ENCODE measurements around the gene ASAP3.

The ASAP3 gene

DNA sequence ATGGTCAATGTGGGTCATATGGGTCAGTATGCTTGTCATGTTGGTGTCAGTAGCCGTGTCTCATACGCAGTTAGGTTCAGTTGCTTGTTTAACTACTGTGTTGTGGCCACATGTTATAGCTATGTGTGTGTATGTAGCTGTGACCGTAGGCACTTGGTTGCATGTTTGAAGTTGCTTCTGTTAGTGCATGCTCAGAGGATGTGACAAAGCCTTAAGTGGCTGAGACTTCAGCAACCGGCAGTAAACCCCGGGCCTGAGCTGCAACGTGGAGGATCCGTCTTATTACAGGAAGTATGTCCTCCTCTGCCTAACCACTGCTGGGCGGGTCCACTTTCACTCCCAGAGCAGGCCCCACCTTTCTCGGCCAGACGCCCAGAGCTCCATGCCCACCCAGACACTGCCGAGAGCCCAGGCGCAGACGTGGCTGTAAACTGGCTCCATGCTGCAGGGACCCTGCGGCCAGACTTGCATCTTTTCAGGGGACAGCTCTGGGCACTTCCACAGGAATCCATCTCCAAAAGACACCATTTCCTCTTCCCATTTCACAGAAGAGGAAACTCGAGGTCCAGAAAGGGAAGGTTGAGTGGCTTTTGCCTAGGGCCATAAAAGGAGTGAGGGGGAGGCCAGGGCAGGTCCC is 61.6 kb downstream of the ASAP3 start:
- peak; percentile 77 for DNase-seq

DNA sequence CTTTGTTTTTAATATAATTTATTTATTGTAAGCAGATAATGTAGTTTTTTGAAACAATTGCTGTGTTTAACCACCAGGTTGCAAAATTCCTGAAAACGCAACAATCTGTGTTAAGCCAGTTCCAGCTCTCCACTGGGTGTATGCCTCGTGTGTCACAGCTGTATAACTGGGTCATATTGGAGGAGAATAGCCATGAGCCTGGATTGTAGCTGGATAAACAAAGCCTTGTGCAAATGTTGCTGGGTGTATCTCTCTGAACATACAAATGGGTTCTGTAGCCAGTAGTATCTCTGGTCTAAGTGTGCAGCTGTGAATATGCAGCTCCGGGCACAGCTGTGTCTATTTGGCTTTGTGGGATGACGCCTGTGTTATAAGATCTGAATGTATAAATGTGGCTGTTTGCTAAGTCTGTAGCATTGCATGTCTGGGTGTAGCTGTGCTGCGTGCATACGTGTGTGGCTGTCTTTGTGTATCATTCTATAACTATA is 62.2 kb downstream of the ASAP3 start:
- DNase-seq = no peak

DNA sequence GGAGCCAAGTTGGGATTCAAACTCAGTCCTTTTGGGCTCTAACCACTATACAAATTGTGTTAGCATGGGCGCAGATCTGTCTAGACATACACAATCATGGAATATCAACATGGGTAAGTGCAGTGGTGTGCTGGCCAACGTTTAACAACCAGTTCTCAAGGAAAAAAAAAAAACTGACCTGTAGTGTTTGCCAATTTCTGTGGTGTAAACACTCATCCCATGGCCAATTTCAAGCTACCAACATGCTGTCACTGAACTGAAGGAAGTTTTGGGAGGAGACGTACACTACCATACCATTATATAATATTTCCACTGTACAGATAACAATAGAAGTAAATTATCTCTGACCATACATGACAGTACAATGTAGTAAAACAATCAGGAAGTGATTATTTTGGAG is 62.6 kb downstream of the ASAP3 start:
- DNase-seq = no peak

DNA sequence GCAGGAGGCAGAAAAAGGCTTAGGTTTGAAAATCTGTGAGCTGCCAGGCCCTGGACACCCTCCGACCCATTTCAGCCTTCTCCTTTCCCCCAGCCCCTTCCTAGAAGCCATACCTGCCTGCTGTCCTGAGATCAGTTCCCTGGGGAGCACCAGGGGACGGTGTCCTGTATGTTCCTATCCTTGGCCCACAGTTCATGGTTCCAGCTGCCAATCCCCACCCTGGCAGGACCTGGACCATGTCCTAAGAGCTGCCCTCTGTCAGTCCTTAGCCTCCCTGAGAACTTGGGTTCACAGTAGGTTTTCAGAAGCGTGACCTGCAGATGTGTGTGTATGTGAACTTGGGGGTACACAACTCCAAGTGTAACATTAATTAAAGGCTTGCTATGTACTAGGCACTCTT is 63.2 kb downstream of the ASAP3 start:
- no peak for DNase-seq

DNA sequence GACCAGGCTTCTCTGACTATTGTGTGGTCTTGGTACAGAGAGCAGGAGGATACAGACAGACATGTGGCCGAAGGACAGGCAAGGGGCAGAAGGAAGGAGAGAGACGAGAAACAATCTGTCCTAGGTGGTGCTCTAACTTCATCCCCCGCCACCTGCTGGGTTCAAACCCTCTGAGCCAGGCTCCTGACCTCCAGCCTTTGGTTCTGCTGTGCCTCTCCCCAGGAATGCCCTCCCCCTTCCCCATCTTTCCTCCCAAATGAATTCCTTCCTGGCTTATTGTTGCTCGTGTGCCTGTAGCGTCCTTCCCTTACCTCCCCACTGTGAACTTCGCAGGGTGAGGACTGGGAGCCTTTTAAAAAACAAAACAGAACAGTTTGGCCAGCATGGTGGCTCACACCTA is 64.8 kb downstream of the ASAP3 start:
- DNase-seq = no peak

DNA sequence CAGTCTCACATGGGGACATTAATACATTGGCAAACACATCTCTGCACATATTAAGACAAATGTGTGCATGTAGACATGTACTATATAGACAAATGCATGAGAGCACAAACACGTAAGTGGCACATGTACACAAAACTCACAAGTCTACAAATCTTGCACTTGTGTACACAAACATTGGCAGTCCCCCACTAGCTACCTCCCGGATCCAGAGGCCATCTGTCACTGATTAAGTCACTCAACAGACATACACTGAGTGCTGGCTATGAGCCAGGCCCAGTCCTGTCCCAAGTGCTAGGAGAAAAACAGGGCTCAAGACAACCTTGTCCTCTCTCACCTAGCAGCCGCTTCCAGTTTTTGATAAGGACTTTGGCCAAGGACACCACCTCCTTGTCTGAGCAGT is 66.4 kb downstream of the ASAP3 start:
- no peak for DNase-seq

DNA sequence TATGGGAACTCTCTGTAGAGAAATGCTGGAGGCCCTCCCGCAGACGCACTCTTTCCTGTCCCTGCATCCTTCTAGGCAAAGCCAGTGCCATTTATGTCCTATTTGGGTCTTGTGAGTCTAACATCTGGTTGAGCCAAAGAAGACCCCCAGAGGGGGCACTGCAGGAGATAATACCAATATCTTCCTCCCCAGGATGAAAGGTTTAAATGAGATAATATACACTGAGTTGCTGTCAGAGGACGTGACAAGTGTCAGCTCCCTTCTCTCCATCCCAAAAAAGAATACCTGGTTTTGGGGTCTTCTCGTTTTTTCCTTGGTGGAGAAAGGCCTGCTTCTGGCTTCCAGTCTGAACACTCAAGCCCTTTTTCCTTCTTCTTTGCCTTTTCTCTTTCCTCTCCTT is 67.0 kb downstream of the ASAP3 start:
- DNase-seq = no peak

DNA sequence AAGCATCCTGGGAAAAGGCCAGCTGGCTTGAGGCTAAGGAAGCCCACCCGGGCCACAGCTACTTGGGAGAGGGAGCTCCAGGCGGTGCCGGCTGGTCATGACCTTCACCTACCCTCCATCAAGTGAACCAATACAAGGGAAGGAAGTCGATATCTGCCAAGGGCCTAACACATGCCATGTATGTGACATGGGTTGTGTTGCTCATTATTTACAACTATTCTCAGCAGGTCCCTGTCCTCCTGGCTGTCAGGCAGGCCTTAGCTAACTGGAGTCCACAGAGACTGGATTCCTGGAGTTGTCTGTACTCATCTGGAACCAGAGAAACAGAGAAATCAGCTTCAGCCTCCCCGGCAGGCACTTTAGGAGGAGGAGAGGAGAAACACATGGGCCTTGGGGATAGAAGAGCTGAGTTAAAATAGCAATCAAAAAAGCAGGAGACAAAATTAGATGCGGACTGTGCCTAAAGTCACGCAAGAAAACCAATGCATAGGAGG is 75.1 kb downstream of the ASAP3 start:
- no peak for DNase-seq

DNA sequence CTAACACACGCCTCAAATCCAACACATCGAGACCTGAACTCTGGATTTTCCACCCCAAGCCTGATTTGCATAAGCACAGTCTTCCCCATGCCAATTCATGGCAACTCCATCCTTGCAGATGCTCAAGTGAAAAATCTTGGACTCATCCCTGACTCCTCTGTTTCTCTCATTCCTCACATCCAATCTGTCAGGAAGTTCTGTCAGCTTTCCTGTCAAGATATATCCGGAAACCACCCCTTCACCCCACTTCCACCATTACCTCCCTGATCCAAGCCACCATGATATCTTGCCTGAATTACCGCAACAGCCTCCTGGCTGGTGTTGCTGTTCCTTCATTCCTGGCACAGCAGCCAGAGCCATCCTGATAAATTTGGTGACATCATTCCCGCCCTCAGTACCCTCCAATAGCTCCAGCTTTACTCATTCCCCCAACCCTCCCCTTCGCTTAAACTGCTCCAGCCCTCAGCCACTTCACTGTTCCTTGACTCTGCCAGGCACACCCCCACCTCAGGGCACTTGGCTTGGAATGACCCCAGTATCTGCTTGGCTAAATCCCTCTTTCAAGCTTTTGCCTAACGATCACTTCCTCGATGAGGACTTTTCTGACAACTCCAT is 76.9 kb downstream of the ASAP3 start:
- no peak for DNase-seq

DNA sequence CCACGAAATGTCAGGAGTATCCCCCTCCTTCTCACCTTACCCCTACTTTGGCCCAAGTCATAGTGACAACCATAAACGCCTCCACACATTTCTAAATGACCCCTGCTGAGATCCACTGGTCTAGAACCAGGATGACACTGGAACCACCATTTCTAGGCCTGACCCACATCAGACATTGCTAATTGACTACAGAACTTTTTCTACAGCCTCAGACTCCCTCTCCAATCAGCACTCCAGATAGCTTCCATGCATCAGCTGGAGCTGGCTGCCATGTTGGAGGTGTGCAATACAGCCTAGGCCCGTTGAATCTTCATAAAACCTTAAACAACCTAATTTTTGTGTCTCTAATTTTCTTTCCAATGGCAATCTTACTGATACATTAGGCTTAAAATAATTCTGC is 78.0 kb downstream of the ASAP3 start:
- DNase-seq = no peak

DNA sequence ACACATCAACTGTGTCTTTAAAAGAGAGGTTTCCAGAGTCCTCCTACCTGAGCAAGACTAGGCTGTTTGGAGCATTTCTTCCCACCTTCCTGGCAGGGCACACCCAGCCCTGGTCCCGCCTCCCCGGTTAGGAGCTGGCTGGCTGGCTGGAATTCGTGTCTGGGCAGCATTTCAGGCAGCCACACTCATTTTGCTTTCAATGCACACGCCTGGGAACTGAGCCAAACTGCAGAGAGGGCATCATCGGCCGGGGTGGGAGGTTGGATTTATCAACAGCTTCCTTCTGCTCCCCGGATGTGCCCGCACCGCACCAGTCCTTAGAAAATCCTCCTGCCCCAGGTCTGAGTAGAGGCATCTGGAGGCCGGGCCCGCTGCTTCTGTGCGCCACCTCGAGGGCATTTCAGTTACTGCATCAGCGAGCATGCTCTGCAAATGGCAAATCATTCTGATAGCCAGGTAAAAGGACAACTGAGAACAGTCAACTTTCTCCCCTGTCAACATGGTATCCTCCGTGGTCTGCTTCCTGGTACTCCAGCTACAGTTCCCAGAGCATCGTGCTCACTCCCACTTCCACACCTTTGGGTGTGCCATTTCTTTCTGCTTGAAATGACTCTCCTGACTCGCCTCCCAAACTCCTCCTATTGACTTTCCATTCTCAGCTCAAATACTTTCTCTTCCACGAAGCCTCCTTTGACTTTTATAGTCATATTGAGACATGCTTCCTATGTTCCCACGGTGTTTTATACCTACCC is 80.1 kb downstream of the ASAP3 start:
- peak; percentile 93 for DNase-seq

DNA sequence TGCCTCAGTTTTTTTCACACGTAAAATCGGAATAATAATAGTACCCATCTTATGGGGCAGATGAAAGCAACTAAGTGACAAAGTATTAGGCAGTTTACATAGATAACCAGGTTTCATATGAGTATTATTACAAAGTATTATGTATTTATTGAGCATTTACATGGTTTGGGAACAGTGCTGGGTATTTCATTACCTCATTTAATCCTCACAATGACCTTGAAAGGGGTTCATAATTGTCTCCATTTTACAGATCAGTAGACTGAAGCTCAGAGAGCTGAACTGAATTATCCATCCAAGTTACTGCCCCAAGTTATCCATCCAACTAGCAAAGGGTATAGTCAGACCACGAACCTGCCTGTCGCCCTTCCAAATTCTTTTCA is 80.6 kb downstream of the ASAP3 start:
- no peak for DNase-seq

DNA sequence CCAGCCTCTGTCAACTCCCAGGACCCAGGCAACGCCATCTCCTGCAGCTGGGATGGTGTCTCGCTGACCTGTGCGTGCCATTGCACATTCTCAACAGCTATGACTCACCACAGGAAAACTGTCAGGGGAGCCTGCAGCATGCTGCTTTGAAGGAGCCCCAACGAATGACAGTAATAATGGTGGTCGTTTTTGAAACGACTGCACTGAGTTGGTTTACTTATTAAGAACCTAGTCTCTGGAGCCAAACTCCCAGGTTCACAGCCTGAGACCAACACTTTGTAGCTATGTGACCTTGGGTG is 81.0 kb downstream of the ASAP3 start:
- DNase-seq = no peak

DNA sequence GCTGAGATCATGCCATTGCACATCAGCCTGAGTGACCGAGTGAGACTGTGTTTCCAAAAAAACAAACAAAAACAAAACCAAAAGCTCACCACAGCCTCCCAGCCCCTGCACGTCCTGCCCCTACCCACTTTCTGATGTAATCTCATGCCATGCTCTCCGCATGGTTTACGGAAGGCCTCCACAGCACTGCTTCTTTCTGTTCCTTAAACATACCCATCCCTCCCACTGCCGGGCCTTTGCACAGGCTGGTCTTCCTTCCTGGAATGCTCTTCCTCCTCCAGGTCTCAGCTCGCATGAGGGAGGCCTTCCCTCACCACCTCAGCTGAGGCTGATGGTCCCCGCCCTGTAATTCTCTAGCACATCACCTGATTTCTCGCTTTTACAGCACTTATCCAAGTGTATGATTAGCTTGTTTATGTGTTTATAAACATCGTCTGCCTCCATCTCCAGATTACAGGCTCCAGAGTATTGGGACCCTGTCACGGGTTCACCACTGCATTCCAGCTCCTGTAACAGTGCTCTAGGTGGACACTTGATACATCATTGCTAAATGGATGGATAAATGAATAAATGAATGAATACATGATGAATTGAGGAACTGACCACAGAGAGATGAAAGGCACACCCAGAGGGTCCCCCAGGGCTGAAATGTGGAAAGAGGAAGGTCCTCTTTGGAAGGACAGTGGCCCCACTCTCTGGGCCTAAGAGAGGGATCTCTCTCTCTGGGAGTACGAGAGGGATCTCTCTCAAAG is 81.5 kb downstream of the ASAP3 start:
- no peak for DNase-seq

DNA sequence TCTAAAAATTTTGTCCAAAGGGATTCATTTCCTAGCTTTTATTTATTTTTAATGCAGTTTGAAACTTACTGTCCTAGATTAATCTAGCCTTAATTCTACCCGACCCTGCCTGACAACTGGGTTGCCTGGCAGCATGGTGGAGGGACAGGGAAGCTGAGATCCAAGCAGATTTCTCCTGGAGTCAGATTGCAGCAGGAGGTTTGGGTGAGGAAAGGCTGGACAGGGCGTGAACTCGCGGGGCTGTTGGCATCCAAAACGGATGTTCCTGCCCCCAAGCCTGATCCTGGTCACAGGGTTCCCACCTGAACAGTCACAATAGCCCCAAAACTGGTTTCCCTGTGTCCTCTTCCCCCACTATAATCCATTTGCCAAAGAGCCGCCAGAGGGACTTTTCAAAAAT is 82.7 kb downstream of the ASAP3 start:
- DNase-seq = no peak

DNA sequence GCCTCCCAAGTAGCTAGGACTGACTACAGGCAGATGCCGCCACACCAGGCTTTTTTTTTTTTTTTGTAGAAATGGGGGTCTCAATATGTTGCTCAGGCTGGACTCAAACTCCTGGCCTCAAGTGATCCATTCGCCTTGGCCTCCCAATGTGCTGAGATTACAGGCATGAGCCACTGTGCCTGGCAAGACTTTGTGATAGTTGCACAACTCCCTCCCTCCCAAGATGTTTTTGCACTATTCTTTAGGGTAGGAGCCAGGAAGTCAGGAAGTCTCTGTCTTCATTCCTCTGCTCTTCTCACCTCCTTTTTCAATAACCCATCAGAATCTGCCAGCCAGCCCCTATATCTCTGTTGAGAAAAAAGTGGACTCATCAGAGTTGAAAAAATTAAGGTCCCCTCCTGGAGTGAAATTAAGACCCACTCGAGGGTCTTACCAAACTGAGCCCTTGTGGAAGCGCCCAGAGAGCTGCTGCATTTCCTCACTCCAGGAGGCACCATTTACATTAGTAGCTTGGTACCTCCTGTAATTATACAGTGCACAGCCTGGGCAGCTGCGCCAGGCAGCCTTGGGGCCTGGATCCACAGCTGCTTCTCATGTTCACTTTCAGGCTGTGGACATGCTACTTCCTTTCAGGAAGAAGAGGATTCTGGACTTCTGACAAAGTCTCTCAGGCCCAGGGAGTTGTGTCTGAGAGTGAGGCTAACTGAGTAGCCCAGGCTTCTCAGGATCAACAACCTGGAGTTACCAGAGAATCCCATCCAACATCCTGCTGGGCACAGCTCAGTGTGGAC is 83.5 kb downstream of the ASAP3 start:
- DNase-seq = no peak

DNA sequence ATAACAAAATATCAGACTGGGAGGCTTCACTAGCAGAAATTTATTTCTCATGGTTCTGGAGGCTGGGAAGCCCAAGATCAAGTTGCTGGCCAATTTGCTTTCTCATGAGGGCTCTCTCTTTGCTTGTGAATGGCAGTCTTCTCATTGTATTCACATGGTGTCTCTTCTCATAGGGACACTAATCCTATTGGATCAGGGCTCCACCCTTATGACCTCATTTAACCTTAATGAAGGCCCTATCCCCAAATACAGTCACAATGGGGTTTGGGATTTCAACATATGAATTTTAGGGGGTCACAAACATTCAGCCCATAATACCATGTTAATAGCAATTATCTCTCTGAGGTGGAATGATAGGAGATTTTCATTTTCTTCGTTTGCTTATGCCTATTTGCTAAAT is 84.8 kb downstream of the ASAP3 start:
- DNase-seq = no peak

DNA sequence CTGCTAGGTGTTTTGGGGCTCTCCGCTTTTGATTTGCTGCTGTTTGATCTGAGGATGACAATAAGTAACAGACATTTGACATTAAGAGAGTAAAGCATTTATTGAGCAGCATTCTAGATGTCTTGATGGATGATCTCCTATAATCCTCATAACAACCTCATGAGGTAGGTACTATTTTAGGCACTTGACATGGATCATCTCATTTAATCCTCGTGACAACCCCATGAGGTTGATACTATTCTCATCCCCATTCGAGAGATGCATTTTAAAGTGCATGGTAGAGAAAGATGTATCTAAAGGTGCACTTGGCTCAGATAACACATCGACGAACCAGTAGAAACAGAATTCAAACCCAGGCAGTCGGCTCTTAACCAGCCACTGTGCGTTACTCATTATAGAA is 86.1 kb downstream of the ASAP3 start:
- DNase-seq = no peak

DNA sequence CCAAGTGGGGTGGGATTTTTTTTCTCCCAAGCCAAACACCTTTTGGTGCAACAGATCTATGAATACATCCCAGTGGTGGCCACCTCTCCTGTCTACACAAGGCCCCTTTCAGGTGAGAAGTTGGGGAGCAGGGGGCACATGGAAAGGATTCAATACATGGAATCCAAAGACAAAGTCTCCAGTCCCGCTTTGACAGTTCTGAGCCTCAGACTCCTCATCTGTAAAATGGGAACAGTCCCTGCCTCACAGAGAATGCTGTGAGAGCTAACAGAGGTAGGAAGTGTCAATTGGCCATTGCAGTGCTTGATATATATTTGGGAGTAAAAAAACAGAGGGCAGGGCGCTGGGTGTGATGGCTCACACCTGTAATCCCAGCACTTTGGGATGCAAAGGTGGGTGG is 87.6 kb downstream of the ASAP3 start:
- no peak for DNase-seq

DNA sequence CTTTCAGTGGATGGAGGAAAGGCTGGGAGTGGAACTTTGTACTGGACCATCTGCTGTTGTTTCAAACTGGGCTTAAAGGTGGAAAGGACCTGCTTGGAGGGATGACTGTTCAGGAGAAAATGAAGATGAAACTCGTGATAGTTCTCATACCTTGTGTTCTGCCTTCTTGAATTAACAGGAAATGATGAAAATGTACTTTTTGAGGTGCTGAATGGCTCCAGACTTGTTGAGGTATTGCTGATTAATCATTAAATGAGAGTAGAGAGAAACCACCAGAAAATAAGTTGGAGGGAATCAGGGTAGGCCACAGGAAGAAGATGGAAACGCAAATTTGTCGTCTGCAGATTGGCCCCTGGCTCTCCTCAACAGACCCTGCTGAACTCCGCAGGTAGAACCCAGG is 88.1 kb downstream of the ASAP3 start:
- DNase-seq = no peak

DNA sequence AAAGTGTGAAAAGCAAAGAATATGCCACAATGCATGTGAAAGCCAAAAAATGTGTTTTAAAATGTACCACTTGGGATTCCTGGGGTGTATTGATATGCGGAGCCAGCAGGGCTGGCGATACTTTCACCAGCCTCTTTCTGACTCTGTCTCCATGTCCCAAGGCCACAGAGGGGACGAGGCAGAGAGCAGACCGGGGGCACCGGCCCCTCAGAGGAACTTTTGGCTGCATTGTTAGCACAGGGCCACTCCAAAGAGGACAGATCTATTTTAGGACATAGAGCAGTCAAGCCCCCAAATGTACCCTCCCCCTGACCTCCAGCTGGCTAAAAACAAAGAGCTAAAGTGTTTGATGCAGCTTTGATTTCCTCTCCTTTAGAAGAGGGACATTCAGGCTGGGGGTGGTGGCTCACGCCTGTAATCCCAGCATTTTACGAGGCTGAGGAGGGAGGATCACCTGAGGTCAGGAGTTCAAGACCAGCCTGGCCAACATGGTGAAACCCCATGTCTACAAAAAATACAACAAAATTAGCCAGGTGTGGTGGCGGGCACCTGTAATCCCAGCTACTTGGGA is 88.7 kb downstream of the ASAP3 start:
- DNase-seq = no peak

DNA sequence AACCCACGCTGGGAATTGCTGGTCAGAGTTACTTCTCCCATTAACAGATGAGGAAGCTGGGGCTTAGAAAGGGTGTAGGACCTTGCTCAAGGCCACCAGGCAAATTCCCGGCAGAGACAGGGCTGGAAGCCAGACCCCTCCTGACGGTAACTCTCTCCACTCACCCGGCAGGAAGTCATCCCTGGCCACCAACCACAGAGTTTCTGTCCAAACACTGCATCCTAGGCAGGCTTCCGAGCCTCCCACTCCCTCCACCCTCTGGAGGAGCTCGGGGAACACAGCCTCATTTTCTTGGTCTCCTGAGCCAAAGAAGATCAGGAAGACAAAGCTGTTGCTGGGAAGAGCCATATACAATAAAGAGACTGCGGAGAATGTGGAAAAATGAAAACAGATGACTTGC is 89.3 kb downstream of the ASAP3 start:
- no peak for DNase-seq

DNA sequence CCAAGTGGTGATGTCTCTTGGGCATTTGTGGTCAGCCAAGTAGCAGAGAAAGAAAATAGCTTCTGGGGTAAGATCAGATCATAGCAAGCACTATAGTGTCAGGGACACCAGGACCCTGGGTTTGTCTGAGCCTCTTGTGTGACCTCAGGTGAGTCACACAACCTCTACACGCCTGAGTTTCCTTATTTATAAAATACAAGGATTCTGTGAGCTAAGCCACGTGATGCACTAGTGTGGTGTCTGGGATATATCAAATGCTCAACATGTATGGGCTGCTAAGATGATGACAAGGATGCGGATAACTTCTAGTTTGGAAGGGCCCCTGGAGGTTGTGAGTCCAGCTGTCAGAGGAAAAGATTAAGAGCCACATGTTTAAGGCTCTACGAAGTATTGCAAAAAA is 89.8 kb downstream of the ASAP3 start:
- DNase-seq = no peak

All from activated effector memory CD4-positive, alpha-beta T cell treated with anti-CD3 and anti-CD28 coated beads, Interleukin-2, amount 50 U/mL, for 16 hours (primary cell).